GM19324 (cell line): ENCODE measurements around the gene PDXDC1.
"Not testable (repeated sequence)": the region's sequence is repeated elsewhere in the genome, so short reads cannot be mapped to it uniquely, and the experiment has no call there.

Experiments used
- ATAC-seq: cut with Tn5 transposase; IDR thresholded peaks from one replicate; pipeline ENCODE4 v1.9.1; 2021; ENCODE audit warnings: mild to moderate bottlenecking, moderate library complexity; ENCODE audit not compliant: unreplicated experiment, low FRiP score

The PDXDC1 gene

DNA sequence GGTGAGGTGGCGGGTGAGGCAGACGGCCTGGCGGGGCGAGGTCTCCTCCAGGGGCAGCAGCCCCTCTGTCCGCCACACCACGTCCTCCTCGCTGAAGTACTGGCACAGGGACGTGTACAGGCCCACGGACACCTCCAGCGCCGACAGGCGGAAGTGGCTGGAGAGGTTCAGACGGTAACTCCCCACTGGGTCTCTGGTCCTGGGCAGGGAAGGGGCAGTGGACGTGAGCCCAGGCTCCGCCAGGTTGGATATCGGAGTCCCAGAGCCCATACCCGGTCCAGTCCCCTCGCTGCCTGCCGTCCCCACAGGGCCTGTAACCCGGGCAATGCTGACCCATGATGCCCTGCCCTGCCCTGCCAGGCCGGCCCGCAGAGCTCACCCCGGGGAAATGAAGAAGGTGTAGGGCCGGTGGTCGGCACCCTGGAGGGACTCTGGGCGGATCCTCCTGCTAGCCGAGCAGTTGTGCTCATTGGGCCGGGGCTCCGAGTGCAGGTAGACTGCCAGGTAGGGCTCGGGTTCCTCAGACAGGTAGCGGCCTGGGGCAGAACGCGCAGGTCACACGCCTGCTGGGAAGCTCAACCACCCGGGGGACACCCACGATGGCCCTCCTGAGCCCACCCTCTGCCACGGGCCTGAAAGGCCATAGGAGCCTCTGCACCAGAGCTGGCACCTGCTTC is 155.6 kb downstream of the PDXDC1 start:
- ATAC-seq, result not testable (repeated sequence)

GRCh38 chr16:15130943-15131700 is 156.3 kb downstream of the PDXDC1 start:
- not testable (repeated sequence) for ATAC-seq

DNA sequence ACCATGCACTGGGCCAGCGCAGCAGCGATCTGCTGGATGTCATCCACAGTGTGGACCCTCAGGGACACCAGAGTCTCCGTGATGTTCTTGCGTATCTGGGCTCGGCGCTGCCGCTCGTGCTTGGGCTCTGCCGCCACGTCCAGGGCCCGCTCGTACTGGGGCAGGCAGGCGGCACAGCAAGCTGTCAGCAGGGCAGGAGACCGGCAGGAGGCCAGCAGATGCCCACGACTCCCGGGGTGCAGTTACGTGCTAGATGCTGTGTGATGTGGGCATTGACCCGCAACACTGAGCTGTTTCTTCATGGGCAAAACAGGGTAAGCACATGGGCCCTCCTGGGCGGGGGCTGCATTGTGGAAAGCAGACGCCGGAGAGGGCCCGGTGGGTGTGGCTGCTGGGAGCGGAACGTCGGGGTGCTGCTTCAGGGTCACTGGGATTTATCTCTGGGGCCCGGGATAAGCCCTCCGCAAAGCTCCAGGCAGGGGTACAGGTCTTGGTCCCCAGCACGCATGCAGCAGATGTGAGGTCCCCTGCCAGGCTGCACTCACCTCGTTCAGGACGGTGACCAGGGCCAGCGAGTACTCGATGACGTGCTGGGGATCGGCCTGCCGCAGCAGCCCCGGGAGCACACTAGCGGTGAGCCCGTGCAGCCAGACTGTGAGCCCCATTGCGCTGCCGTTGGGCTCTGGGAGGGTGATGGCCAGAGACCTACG is 158.0 kb downstream of the PDXDC1 start:
- not testable (repeated sequence) for ATAC-seq

GRCh38 chr16:15133554-15133953 is 158.7 kb downstream of the PDXDC1 start:
- ATAC-seq, result not testable (repeated sequence)

GRCh38 chr16:15134752-15135482 is 160.1 kb downstream of the PDXDC1 start:
- ATAC-seq, result not testable (repeated sequence)

GRCh38 chr16:15135483-15136360 is 160.9 kb downstream of the PDXDC1 start:
- not testable (repeated sequence) for ATAC-seq

- ATAC-seq, result not testable (repeated sequence)
Observed at GRCh38 chr16:15137514-15137913, 162.7 kb downstream of the PDXDC1 start.

GRCh38 chr16:15140444-15141365 is 165.9 kb downstream of the PDXDC1 start:
- ATAC-seq, result not testable (repeated sequence)

GRCh38 chr16:15141586-15141985 is 166.8 kb downstream of the PDXDC1 start:
- no peak for ATAC-seq

DNA sequence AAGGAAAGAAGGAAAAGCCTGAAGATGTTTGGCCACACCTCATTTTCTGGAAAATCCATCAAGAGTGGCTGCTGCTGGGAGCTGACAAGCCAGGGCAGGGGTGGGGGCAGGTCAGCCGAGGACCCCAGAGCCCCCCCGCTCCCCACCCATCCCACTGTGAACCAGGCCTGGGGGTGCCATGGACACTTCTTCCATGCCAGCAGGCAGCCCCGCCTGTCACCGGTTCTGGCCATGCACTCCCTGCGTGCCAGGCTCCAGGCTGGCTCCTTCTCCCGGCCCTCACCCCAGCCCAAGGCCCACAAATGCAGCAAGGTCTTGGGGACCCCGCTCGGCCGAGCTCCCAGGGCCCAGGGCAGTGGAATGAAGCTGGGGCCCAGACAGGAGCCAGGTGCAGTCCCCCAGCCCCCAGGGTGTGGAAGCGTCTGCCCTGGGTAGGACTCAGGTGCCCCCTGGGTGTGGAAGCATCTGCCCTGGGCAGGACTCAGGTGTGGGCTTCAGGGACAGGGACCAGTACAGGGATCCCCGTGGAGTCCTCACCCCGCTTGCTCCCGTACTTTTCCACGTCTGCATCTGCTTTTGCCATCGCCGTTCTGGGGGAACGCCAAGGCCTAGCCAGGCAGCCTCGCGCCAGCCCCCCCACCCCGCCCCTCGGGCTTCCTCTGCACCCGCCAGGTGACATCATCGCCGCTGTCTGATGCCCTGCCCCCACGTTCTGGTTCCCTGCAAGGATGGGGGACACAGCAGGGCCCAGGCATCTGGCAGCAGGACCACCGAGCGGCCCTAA is 167.5 kb downstream of the PDXDC1 start:
- not testable (repeated sequence) for ATAC-seq

DNA sequence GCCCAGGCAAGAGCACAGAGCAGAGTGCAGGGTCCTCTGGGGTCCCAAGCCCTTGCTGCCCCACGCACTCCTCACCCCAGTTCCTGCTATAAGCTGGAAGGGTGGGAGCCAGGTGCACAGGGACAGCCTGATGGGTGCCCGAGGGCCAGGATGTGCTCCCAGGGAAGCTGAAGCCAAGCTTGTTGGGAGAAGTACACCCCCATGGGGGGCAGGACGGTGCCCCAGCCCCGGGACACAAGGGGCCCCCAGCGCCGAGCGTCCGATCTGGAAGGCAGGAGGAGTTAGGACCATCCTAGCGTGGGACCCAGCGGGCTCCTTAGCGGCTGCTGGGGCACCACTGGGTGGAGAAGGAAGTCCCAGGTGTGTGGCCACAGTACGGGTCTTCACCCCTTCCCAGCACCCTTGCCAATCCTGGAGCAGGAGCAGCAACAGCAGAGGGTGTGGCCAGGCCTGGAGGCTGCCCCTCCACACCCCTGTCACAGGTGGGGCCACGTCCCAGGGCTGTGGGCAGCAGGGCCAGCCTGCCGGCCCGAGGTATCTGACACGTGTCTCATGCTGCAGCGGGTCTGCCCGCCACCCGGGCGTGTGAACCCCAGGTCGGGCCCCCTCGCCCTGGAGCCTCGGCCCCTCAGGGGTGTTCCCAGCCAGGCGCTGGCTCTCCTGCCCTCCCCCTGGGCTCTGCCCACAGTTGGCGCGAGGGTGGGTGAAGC is 168.2 kb downstream of the PDXDC1 start:
- ATAC-seq, result not testable (repeated sequence)

DNA sequence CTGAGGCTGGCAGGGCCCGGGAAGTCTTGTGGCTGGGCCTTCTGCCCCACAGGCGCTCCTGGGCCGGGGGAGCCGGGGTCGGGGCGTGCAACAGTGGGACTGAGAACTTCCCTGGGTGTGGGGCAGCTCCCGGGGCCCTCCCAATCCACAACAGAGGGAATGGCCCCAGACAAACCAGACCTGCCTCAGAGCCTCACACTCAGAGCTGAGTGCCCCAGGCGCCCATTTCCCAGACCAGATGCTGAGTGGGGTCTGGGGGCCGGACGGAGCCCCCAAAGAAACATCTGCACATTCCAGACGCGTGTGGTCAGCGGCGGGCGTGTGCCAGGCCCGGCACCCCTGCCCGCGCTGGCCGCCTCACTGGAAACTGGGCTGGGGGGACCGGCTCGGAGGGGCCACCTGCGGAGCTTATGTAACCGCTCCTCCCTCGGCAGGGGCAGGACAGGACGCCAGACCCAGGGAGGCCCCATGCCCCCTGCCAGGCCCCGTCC is 168.8 kb downstream of the PDXDC1 start:
- not testable (repeated sequence) for ATAC-seq

- not testable (repeated sequence) for ATAC-seq
Observed at GRCh38 chr16:15144092-15144631, 169.3 kb downstream of the PDXDC1 start.

GRCh38 chr16:15144781-15145417 is 170.1 kb downstream of the PDXDC1 start:
- not testable (repeated sequence) for ATAC-seq

GRCh38 chr16:15145418-15146263 is 170.8 kb downstream of the PDXDC1 start:
- ATAC-seq, result not testable (repeated sequence)
